GM21825 (cell line): ENCODE data around the gene ZFP57.
A peak's percentile ranks its signal among the peaks of the same experiment; 100 is the strongest.

Experiments used
- ATAC-seq: cut with Tn5 transposase; IDR thresholded peaks from one replicate; pipeline ENCODE4 v1.9.1; 2021; ENCODE audit warnings: mild to moderate bottlenecking, moderate library complexity; ENCODE audit not compliant: unreplicated experiment

Gene ZFP57

GRCh38 chr6:29656157-29656556, 24.8 kb downstream of the ZFP57 start:
- ATAC-seq = no peak

GRCh38 chr6:29655658-29656057, 25.3 kb downstream of the ZFP57 start:
- ATAC-seq = no peak

DNA sequence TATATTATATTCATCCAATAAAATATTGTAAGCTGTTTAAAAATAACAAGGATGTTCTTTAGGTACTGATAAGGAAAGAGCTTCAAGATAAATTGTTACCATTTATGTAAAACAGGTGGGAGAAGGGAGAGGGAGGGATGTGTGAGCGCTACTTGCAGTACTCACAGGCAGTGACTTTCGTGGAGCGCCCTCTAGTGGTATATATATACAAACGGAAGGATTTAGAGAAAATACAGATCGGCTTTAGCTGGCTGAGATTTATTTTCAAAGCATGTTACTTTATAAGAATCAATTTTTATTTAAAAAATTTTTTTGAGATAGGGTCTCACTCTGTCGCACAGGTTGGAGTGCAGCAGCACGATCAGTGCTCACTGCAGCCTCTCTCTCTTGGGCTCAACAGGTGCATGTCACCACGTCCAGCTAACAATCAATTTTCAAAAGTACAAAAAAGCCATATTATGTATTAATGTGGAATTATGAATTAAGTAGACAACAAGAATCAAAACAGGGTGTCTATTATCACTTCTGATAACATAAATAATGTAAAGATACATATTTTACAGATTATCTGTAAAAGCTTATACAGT, 27.4 kb downstream of the ZFP57 start:
- ATAC-seq = no peak

DNA sequence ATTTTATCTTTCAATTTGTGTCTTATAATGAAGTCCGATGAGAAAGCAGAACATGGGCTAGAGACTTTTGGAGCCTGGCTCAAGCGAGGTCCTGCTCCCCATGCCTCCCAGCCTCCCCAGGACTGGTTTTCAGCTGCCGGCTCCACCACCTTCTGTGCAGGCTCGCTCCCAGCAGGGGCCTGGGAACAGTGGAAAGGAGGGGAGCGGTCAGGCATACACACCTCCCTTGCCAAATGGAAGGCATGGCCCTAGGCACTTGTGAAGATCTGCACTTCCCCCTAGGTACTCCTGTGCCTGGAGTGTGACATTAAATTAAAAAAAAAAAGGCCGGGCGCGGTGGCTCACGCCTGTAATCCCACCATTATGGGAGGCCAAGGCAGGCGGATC, 28.8 kb downstream of the ZFP57 start:
- ATAC-seq = no peak

GRCh38 chr6:29651413-29652197, 29.3 kb downstream of the ZFP57 start:
- ATAC-seq = no peak

GRCh38 chr6:29649701-29650673, 31.0 kb downstream of the ZFP57 start:
- ATAC-seq = peak; percentile 96

GRCh38 chr6:29647927-29648642, 32.9 kb downstream of the ZFP57 start:
- no peak for ATAC-seq

DNA sequence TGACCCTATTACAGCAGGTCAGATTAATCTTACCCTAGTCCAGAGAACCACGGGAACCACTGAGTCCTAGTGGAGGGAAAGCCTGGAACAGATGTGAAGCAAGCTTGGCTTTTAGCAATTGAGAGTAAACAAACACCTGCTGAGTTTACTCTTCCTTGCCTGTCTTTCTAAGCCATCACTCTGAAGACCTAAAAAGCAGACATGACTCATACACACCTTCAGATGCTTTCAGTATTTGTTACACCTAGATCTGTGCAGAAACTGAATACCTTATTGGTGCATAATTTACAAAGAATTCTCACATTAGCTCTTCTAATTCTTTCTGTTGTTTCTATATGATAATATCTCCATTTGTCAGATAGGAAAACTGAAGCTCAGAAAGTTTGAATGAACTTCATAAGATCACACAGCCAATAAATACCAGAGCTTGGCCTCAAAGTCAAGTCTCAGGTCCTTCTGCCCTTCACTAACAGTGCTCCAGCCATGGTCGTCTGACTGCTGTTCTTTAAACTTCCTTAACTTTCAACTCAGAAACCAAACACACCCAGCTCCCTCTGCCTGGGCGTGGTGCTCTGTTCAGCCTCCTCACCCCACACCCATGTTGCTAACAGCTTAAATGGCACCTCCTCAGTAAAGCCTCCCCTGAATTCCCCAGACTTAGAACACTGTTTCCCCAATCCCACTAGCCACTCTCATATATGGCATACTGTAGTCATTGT, 39.4 kb downstream of the ZFP57 start:
- no peak for ATAC-seq

- no peak for ATAC-seq
Observed at GRCh38 chr6:29637247-29637646, 43.7 kb downstream of the ZFP57 start.

DNA sequence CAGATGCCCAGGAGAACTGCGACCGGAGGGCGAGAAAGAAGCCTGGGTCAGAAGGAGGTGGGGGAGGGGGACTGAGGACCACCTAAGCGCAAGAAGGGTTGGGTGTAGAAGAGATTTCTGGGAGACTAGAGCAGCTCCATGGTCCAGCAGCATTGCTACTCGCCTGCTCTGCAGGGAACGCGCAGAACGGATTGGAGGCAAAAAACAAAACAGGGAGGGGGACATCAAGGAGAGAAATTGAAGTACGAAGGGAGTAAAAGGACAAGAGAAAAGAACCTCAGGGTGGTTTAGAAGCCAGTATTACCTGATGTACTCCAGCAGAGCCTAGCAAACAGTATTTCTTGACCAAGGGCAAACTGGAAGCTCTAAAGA, 47.4 kb downstream of the ZFP57 start:
- no peak for ATAC-seq

DNA sequence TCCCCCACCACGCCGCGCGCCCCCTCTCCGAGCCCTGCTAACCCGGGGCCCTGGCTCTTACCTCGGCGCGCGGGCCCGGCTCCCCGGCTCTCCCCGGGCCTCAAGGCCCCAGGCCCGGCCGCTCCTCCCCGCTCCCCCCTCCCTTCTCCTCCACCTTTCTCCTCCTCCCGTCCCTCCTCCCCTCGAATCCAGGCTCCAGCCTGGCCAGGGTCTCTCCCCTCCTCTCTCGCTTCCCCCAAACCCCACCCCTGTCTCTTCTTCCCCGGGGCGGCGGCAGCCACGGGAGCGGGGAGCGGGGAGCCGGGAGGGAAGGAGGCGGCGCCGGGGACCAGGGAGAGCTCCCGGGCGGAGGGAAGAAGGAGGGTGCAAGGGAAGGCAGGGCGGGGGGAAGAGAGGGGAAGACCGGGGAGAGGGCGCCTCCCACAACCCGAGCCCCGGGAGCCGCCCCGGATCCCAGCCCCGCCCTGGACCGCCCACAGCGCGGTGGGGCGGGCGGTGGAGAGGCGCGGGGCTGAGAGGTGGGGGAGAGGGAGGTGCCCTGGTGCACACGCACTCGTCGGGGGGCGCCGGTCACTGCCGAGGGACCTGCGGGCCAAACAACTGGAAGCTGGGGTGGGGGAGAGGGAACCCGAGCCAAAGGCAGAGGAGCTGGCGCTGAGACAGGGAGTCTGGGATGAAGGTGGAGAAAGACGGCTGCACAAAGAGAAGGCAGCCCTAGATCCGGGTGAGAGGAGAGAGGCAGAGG, 48.0 kb downstream of the ZFP57 start, which contains the start of gene GABBR1:
GABBR1 (minus strand) TSS at position 395 of the 745 bp plus-strand sequence. CDS start 798 bp downstream, outside the sequence.
- peak; percentile 87 for ATAC-seq

- no peak for ATAC-seq
Observed at GRCh38 chr6:29631860-29632731, 48.9 kb downstream of the ZFP57 start.

- ATAC-seq = no peak
Observed at GRCh38 chr6:29631209-29631810, 49.6 kb downstream of the ZFP57 start.

DNA sequence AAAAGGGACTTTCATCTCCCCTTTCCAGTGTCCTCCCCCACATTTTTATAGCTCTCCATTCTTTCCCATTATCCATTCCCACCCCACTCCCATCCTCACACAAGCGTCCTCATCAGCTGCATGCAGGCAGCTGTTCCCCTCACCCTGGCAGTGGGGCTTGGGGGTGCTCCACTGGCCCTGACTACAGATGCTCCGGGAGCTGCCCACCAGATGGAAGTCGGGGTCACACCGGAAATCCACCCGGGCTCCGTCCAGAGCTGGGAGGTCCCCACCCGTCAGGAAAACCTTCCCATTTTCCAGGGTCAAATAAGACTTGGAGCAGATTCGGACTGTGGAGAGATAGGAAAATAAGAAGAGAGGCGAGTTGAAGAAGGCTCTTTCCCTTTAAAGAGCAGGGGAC, 50.6 kb downstream of the ZFP57 start:
- no peak for ATAC-seq

DNA sequence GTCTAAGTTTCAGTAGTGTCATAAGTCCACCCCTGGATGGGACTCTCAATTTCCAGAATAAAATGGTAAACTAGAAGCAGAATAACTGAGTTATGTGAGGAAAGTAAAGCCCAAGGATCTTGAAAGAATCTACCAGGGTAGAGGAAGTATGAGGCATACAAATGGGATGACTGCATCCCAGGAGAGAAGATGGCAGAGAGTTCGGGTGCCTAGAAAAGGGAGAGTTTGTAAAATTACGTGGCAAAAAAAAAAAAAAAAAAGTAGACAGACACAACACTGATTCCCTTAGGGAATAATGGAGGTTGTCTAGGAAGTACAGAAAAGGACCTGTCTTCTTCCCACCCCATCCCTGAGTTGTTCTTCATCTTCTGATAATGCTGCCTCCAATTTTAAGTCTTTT, 51.4 kb downstream of the ZFP57 start:
- no peak for ATAC-seq

DNA sequence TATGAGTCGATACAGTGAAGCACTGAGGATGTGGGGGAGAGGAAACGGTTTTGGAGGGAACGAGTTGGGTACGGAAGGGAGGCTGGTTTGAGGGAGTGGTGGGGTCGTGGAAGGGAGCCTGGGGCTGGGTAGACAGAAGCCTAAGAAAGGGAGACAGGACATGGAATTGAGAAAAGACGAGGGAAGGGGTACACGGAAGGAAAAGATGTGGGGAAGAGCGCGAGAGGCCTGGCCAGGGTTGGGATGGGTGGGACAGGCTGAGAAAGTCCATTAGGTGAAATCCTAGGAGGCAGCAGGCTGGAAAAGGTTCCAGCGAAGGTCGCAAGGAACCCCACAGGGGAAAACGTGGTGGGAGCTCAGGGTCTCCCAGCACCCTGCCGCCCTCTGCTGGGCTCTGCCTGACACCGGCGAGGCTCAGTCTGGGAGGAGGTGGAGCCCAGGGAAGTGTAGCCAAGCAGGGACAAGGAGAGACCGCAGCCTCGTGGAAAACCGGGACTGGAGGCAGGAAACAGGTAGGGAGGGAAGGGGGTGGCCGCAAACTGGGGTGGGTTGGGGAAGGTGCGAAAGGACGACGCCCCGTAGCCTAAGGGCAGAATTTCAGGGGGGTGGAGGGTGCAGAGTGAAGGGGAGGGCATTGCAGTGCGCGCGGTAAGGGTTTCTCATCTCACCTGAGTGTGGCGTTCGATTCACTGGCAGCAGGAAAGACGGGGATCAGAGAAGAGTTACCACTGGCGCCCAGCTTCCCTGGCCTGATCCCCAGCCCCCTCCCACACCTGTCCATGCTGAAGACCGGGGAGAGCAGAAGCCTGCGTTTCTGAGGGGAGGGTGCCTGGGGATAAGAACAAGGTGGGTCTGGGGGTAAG, 52.3 kb downstream of the ZFP57 start:
- no peak for ATAC-seq

DNA sequence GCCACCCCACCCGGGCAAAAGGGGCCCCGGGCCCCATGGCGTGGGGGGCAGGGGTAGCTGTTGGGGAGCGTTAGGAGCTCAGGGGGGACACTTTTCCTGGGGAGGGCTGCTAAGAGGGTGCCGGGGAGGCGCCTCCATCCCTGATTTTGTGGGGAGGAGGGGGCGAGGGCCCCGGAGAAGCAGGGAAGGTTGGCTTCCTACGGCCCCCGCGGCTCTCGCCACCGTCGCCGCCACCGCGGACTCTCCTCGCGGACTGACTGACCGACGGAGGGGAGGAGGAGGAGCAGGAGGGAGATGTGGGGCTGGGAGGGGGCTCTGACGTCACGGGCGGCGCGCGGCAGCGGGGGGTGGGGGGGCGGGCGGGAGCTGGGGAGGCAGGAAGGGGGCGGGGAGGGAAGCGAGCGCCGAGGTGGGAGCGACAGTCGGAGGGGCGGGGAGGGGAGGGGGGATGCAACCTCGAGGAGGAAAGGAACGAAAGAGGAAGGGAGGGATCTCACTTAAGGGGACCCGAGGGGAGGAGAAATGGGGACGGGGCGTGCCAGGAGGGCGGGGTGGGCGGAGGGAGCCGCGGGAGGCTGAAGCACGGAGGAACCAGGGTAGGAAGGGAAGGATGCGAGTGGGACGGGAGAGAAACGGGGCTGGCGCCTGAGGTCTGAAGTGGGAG, 53.1 kb downstream of the ZFP57 start:
- ATAC-seq = no peak
